Measurements from ENCODE around the gene TTC16.

Gene TTC16

DNA sequence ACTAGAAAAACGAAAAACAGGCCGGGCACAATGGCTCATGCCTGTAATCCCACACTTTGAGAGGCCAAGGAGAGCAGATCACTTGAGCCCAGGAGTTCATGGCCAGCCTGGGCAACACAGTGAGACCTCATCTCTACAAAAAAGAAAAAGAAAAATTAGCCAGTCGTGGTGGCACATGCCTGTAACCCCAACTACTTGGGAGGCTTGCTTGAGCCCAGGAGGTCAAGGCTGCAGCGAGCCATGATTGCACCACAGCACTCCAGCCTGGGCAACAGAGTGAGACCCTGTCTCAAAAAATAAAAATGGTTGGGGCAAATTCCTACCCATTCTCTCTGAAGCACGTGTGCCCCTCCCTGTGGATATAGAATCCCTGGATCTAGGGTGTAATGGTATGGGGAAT, 17.5 kb upstream of the TTC16 start:
- DNase-seq: no peak

DNA sequence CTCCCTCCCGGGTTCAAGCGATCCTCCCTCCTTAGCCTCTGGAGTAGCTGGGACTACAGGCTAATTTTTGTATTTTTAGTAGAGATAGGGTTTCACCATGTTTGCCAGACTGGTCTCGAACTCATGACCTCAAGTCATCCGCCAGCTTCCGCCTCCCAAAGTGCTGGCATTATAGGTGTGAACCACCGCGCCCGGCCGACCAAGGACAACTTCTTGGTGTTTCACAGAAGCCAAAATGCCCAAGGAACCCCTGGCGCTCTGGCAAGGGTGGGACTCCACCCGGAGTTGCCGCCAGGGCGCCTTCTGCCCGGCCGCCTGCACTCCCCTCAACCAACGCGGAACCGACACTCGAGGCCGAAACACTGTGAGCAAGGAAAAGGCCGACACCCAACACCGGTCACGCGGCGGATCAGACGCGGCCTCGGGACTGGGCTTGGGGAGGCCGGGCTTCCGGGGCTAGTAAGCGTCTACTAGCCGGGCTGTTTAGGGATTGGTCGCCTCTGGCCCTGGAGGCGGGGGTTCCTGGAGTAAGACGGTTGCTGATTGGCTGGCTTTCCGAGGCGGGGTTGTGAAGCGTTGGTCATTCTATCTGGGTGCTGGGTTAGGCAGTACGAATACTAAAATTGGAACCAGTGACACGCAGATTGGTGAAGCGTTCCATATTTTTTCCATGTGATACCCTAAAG, 16.8 kb upstream of the TTC16 start:
- DNase-seq: peak; percentile 78

DNA sequence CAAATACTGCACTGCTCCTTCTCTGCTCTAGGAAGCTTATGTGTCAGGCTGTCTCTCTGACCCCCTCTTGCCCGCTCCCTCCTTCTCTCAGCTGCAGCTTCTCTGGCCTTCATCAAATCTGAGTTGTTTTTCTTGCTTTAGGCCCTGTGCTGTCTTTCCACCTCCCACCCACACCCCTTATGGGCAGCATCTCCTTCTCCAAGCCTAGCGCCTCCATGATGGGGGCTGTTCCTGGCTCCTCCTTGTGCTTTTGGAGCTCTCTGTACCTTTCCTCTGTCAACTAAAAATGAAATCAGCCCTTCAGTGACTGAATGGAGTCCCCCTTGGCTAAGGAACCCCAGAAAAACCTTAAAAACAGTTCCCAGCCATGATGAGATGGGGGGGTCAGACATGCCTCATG, 15.7 kb upstream of the TTC16 start:
- no peak for DNase-seq

DNA sequence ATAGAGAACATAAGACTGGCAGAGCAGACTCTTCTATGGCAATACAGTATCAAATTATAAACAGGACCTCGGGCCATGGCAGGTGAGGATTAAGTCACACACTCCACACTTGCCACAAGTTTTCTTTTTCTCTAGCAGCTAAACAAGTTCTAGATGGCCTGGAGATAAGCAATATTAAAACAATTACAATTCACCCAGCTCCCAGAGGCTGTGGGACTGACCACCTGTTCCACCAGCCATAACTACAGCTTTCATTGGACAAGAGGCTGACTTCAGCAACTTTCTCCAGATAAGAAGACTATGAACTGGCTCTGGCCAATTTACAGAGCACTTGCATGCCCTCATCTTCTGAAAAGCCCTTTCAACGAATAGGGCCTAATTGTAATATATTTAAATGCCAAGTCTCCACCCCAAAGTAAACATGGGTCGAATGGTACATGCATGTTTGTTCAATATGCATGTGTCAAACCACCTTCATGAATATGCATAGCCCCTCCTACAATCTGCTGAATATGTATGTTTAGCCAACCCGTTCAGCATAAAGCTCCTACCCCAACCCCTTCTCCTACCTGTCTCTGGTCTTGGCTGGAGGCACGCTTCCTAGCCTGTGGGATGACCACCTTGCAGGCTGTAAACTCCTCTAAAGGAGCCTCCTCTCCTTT, 15.2 kb upstream of the TTC16 start:
- no peak for DNase-seq

DNA sequence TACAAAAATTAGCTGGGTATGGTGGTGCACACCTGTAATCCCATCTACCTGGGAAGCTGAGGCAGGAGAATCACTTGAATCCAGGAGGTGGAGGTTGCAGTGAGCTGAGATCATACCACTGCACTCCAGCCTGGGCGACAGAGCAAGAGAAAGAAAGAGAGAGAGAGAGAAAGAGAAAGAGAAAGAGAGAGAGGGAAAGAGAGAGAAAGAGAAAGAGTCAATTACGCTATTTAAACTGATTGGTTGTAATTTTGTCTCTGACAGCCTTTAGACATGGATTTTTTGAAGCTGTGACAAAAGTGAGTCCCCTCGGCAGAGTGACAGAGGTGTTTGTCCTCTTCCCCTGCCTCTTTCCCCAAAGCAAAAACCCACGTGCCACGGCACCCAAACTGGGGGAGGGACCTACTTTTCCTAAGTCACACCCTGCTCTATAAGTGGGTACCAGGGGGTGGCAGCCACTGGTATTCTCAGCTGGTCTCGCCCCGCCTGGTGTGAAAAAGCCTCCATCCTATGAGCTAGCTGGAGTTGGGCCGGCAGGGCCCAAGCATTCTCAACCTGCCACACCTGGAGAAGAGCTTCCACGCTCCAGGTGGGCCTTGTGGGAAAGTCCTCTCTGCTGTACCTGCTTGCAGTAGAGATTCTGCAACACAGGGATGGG, 12.5 kb upstream of the TTC16 start:
- no peak for DNase-seq

DNA sequence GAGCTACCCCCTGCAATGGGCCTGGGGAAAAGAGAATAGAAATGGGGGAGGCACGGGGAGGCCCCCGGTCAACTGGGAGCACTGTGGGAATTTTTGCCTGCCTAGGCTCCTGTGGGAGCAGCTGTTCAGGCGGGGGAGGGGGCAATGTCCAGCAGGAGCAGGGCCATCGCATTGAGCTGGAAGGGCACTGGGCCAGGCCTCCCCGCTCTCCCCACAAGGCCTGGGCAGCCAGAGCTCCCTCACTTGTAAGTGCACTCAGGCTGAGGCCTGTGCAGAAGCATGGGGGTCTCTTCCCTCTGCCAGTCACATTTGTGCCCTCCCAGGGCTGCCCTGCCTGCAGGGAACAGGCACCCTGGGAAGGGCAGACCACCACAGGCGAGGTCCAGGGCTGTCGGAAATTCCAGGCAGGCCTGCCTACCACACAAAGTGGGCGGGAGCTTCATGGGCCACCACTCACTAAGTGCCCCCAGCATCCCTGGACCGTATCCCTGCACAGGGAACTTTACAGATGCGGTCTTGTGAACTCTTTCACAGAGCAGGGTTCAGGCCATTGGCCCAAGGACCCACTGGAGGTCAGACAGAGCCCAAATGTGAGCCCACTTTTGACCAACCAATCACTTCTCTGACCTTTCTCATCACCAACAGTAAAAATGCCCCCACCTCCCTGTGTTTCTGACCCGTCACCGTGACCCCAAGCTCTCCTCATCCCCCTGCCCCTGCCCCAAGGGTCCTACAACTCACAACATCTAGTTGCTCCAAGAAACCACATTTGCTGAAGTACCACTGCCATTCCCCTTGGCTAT, 10.1 kb upstream of the TTC16 start:
- no peak for DNase-seq

DNA sequence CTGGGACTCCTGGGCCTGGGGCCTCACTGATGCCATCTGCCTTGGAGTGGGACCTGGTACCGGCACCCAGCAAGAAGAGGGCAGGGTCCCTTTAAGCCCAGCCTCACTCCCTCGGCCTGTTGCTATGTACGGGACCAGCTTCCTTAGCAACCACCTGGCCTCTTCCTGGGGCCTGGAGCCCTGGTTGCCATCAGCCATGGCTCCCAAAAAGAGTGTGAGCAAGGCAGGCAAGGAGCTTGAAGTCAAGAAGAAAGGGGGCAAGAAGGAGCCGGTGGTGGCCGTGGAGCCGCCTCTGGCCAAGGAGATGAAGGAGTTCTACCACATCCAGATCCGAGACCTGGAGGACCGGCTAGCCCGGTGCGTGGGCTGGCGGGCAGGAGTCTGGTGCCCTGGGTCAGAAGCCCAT, 9.0 kb upstream of the TTC16 start, which contains the start of gene CFAP157:
CFAP157 (plus strand) TSS at position 153 of the 406 bp plus-strand sequence; CDS start at position 197, 44 bp downstream.
- no peak for DNase-seq

DNA sequence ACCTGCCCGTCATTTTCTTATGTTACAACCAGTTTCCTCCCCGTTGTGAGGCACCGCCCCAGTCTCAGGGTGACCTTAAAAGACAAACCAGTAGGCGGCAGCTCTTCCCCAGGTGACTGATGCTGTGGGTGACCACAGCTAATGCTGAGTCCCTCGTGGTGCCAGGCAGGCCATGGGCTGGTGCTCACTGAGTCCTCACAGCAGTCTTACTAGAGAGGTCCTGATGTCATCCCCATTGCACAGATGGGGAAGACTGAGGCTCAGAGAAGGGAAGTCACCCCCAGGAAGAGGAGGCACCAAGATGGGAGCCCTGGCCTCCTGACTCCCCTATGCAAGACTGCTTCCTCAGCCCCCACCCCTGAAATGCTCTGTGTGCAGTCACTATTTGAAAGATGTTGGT, 8.1 kb upstream of the TTC16 start:
- DNase-seq: peak; percentile 34

DNA sequence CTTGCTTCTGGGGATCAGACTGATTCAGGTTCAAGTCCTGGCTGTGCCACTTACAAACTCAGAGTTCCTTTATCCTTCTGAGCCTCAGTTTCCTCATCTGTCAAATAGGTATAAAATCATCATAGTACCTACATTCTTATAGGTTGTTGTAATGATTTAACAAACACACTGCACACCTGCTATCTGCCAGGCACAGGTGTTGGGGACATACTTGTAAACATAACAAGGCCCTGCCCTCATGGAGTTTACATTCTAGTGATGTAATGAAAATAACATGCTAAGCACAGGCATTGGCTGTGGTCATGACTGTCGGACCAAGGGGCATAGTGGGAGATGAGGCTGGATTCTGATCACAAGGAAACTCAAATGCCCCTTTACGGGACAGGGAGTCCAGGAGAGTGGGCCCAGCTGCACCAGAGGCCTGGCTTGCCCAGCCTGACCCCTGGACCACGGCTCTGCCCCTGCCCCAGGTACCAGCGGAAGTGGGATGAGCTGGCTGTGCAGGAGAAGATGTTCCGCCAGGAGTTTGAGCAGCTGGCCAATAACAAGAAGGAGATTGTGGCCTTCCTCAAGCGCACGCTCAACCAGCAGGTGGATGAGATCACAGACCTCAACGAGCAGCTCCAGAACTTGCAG, 6.8 kb upstream of the TTC16 start:
- no peak for DNase-seq

DNA sequence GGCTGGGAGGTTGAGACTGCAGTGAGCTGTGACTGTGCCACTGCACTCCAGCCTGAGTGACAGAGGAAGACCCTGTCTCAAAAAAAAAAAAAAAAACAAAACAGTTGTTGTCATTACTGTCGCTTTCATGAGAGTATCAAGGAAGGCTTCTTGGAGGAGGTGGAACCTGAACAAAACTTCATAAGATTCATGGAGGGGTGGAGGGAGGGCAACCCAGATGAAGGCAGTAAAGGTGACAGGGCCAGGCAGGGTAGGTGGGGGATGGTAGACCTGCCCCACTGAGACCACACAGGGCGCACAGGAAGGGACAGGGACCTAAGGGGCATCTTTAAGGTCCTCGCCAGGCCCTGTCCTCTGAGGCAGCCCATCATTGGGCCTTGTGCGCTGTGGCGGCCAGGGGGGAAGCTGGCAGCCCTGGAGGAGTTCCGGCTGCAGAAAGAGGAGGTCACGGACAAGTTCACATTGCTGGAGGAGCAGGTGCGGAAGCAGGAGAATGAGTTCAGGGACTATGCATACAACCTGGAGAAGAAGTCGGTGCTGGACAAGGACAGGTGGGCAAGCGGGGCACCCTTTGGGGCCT, 5.6 kb upstream of the TTC16 start:
- DNase-seq: no peak

DNA sequence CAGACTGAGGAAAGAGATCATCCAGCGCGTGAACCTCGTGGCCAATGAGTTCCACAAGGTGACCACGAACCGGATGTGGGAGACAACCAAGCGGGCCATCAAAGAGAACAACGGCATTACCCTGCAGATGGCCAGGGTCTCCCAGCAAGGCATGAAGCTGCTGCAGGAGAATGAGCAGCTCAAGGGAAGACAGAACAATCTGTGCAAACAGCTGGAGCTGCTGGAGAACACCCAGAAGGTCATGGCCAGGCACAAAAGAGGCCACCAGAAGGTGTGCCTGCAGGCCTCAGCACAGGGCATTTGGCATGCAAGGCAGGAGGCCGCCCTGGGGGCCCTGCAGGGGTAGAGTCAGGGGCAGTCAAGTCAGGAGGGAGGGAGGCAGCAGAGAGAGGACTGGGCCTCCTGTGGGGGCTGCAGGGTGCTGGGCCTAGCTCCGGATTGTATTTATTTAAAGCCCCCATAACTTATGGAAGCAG, 4.6 kb upstream of the TTC16 start:
- DNase-seq: no peak

DNA sequence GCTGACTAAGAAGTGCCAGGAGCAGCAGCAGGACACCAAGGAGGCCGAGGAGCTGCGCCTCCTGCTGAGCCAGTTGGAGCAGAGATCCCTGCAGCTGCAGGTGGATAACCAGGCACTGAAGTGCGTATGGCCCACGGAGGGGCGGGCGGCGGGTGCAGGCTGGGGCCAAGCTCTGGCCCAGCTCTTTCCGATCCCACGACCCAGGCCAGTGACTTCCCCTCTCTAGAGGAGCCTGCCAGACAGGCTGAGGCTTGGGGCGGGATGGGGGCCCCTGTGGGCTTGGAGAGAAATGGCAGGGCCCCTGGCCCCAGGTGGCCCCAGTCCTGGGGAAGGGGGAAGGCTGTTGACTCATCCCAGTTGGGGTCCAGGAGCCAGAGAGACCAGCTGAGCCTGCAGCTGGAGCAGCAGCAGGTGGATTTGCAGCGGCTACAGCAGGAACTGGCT, 4.0 kb upstream of the TTC16 start:
- DNase-seq: no peak

DNA sequence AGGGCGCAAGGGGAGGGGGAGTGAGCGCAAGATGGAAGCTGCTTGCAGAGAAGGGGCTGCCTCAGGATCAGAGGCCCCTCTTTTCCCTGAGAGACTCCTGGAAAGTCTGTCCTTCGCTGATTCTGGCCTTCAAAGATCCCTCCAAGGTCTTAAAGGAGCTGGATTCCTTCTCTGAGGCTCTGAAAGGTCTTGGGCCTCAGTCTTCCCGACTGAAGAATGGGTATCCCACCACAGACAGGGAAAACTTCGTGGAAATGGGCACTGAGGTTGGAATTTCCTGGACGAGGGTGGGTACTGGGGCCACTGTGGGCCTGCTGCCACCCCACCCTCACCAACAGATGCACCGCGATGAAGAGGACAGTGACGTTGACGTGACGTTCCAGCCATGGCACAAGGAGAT, 3.5 kb upstream of the TTC16 start:
- DNase-seq: no peak

DNA sequence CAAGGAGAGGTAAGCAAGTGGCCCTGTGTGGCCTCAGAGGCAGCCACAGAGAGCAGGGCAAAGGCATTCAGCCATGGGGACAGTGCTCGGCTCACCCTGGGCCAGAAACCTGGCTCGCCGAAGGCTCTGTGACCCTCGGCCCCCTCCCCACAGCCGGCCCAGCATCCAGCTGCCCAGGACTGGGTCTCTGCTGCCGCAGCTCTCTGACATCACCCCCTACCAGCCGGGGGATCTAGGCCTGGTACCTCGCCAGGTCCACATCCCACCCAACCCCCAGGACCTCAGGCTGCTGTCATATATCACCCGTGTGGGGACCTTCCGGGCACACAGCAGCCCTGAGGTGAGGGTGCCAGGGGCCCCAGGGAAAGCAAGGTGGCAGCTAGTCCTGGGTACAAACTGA, 3.0 kb upstream of the TTC16 start:
- DNase-seq: no peak

DNA sequence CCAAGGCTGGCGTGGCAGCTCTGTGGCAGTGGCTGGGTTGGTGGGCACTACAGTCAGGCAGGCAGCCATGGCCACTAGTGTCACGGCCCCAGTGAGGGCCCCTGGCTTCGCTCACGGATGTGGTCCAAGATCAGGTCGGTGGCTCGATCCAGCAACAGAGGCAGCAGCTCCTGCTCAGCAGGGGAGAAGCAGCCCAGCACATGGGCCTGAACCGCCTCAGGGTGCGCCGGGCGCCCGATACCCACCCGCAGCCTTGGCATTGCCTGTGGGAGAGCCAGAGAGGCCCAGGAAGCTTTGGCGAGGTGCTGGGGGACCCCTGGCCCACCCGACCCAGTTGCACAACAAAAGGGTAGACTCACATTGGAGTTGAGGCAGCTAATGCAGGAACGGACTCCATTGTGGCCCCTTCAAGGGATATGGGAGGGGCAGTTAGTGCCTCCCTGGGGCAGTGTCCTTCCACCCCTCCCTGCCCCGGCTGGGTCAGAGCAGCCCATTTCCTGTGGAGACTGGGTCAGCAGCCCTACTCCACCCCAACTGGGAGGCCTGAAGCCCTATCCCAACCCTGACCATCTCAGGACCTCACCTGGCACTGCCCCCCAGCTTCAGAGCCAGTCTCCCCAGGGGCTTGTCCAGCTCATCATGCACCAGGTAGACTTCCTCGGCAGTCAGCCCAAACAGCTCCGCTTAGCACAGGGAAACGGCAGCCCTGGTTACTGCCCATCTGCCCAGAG, 1.7 kb upstream of the TTC16 start:
- DNase-seq: no peak

DNA sequence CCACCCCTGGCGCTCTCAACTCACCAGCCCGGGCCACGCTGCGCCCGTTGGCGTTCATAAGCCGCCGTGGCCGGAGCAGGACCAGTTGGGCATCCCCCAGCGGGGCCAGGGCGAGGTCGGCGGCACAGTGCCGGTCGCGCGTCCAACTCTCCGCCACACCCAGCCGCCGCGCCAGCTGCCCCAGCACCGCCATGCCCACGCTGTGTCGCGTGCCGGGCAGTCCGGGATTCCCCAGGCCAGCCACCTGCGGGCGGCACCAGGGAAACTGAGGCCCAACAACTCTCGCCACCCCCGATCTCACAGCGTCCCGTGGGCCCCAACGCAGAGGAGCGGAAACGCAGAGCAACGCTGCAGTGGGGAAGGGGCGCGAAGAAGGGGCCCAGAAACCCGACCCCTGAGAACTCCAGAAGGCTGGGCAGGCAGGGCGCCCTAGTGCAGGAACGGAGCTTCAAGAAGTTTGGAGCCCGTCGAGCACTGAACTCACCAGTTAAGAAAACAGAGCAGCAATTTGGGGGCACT, 869 bp upstream of the TTC16 start:
- DNase-seq: no peak

DNA sequence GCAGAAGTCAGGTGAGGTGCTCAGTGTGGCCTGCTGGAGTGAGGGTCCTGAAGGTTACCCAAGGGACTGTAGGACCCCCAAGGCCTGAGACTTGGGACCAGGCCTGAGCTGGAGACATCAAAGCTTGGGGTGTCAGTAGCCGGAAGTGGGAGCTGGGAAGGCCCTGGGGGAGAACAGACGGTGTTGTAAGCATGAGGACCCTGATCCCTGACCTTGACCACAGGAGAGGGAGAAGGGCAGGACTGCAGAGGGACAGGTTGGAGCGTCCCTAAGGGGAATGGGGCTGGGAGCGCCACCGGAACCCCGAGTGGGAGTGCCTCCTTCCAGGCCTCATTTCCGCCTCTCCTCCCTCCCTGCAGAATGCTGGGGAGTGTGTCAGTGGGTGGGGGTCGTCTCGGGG, 533 bp downstream of the TTC16 start:
- no peak for DNase-seq

DNA sequence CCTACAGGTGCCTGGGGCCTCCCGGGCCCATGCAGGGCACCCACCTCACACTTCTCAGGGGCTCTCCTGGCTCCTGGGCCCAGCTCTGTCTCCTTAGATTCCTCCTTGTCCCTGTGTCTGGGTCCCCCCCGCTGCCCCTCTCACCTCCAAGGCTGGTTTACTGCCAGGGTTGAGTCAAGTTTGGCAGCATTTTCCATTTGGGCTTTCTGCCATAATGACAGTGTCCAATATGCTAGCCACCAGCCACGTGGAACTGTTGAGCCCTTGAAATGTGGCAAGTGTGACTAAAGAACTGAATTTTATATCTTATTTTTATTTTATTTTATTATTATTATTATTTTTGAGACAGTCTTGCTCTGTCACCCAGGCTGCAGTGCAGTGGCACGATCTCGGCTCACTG, 1.9 kb downstream of the TTC16 start:
- DNase-seq: no peak

DNA sequence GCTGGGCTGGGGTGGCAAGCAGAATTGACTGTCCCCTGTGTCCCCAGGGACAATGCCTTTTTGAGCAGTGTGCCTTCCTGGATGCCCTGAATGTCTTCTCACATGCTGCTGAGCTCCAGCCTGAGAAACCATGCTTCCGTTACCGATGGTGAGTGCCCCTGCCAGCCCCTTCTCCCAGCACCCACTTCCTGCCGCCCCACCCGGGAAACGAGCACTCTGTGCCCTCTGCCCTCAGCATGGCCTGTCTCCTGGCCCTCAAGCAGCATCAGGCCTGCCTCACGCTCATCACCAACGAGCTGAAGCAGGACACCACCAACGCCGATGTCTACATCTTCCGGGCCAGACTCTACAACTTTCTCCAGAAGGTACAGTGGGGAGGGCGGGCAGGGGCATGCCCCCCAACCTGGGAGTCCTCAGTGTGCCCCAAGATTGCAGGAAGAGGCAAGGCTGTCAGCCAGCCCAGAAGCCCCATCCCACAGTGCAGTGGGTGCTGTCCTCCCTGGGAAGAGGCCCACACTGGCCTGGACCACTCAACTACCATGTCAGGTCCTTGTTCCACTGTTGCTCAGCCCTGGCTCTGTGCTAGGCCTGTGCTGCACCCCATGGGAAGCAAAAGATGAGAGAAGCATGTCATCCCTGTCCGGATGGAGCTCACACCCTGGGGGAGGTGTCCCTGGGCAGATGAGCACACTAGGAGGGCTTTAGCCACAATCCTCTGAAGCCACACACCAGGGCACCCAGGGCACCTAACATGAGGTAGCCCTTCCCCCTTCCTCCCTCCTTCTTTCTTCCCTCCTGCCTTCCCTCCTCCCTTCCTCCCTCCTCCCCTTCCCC, 4.4 kb downstream of the TTC16 start:
- no peak for DNase-seq

DNA sequence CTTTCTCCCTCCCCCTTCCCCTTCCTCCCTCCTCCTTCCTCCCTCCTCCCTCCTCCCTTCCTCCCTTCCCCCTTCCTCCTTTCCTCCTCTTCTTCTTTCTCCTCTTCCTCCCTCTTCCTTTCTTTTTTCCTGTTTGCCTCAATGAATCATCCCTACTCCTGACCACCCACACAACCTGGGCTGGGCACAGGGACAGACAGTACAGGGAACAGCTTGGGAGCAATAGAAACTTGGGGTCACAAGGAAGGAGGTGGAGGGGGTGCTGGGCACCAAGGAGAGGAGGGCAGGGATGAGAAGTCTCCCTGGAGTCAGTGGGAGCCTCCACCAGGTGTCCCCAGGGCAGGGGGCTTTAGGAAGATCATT, 5.0 kb downstream of the TTC16 start:
- DNase-seq: no peak

Measured in activated T-cell treated with anti-CD3 and anti-CD28 coated beads, Interleukin-2, amount 50 U/mL, for 1 hour (primary cell).